ENCODE data around the gene KCNG2.
"Not testable (repeated sequence)": the region's sequence is repeated elsewhere in the genome, so short reads cannot be mapped to it uniquely, and the experiment has no call there.

Gene KCNG2

DNA sequence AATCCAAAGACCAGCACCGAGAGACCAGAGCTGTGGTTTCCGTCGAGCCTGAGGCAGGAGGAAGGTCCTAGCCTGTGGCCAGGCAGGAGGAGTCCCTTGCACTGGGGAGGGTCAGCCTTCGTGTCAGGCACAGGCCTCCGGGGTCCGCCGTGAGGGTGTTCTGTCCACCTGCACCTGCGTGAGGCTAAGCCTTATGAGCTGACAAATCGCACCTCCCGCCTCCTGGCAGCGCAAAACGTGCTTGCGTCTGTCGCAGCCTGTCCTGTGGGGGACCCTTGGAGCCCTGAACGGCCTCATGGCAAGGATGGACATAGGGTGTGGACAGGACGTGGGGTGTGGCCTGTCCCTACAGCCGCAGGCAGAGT lies 73.3 kb downstream of the KCNG2 start:
- DNase-seq (ENCODE audit: low read depth) = no peak

DNA sequence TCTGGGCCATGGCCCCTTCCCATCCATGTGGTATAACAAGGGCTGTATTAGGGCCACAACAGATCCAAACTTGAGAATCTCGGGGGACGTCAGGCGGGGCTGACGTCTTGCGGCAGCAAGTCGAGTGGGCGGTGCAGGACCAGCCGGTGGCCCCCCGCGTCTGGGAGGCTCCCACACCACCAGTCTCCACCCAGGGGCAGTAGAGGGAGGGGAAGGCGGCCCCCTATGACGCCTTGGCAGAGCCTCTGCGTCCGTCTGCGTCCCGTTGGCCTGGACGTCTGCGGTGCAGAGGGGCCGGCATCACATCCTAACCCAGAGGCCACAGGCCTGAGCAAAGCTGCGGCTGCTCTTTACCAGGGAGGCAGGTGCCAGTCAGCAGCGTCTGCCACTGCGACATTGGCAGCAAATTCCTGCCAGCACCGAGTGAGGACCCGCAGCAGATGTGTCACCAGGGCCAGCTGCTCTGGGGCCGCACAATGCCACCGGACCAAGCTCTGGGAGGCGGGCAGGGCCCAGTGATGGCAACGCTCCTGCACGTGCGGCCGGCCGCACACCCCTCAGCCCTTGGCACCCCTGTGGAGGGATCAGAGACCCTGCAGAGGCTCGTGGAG lies 73.8 kb downstream of the KCNG2 start:
- no peak for DNase-seq (ENCODE audit: low read depth)

DNA sequence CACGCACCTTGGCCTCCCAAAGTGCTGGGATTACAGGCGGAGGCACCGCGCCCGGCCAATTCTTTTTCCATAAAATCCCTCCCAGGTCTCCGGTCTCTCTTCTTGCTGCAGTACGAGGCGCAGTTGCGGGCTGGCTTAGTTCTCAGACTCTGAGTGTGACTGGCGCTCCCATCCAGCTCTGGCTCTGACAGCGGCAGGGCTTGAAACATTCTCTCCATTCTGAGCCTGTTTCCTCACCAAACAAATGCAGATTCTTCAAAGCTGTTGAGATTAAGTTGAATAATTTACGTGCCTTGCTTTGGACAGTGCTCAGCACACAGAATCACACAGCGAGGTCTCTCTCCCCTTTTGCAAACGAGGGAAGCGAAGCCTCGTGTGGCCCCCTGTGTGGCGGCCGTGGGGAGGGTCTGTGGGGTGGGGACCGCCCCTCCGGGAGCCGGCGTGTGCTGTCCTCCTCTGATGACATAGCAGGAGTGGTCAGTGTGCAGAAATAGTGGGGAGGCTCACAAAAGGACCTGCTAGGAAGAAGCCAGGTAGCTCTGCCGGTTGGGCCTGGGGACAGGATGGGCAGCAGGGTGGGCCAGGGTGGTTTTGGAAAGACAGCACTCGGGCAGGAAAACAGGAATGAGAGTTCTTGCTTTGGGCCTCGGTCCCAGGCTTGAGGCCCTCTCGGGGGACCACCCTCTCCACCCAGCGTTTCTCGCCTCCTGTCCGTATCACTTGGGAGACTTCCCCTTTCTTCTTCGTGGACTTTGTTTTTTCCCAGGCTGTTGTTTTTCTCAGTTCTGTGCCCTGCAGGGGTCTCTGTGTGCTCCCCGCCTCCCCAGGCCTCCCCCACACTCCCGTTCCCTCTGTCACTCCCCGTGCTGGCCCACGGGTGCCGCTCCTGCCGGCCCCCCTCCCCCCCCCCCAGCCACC lies 75.0 kb downstream of the KCNG2 start:
- DNase-seq (ENCODE audit: low read depth) = no peak

DNA sequence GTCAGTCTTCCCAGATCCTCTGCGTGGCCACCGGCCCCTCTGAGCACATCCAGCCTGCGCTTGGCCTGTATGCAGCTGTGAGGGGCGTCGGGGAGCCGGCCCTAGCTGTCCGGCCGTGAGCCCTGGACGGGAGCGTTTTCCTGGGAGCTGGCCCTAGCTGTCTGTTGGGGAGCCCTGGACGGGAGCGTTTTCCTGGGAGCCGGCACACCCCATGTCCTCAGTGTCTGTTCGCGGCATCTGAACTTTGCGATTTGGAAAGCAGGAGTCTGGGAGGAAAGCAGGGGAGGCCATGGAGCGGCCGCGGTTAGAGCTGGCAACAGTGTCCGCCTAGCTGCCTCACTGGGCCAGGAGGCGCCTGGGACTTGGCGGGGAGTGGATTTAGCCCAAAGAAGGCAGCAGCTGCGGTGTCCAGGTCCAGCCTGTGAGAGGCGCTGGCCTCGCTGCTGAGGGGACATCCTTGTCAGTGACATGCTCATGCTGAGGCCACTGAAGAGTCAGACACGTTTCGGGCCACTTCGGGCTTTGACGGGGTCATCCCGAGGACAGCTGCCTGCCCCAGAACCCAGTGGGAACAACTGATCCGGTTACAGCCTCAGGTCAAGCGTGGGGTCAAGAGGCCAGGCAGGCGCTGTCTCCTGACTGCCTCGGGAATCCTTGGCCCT lies 75.8 kb downstream of the KCNG2 start:
- DNase-seq (ENCODE audit: low read depth) = no peak

DNA sequence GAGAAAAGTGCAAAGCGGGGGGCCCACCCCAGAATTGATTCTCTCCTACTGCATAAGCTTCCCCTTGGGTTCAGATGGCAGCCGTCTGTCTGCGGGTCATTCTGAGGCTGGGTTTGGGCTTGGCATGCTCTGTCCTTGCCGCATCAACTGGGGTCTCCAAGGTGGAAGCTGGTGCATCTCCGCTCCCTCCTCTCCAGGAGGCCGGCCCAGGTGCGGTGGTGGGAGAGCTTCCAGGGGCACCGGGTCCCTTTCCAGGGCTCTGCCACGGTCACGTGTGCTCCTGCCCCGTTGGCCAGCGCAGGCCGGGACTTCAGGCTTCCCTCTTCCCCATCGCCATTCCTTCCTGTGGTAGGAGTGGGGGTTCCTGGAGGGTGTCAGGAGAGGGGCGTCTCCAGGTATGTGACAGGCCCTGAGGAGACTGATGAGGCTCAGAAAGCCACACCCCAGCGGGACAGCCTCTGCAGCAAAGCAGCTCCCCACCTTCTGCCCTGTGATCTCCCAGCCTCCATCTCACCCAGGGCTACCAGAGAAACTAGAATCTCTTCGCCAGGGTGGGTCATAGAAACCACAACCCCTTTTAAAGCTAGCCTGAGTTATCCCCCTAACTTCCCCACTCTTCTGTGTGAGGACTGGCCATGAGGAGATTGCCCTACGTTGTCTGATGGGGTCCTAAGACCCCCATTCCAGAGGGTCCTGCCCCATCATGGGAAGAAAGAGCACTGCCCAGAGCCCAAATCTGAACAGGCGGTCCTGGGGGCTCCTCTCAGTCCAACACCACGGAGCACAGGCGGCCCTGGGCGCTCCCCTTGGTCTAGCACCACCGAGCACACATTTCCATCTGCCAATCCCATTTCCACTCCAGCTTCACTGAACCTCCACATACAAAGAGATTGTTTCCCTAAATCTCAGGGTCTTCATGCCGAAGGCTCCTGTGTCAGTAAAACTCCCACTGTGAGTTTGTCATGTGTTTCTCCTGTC lies 77.1 kb downstream of the KCNG2 start:
- no peak for DNase-seq (ENCODE audit: low read depth)

DNA sequence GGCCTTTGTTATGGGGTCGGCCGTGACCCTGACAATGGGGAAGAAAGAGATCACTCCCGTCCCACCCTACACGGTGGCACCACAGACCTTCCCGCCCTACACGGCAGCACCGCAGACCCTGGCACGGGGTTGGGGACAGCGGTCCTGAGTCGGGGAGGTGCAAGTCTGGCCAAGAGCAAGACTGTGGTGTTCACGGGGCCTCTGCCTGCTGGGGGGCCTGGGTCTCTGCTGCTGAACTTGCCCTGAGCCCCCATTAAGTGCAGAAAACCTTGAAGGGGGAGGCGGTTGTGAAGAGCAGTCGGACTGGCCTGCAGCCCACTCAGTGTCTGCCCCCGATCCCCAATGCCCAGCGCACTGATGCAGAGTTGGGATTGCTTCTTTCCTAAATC lies 77.8 kb downstream of the KCNG2 start:
- DNase-seq (ENCODE audit: low read depth) = no peak

DNA sequence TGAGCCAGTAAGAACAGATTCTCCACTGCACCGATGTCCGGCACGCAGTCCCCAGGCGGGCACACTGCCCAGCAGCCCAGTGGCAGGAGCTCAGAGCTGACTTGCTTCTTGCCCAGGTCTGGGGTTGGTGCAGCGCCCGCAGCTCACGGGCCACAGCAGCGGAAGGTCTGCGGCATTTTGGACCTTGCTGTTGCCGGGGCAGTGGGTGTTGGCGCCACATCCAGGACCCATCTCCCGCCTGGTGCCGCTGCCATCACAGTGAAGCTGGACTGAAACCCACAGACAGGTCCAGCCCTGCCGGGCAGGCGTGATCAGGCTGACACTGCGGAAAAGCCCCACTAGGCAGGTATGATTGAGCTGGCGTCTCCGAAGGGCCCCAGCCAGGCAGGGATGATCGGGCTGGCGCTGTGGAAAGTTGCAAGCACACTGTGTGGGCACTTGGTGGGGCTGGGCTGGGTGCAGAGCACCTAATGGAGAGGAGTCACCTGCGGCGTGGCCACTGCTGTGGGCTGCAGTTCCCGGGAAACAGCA lies 78.3 kb downstream of the KCNG2 start:
- no peak for DNase-seq (ENCODE audit: low read depth)

DNA sequence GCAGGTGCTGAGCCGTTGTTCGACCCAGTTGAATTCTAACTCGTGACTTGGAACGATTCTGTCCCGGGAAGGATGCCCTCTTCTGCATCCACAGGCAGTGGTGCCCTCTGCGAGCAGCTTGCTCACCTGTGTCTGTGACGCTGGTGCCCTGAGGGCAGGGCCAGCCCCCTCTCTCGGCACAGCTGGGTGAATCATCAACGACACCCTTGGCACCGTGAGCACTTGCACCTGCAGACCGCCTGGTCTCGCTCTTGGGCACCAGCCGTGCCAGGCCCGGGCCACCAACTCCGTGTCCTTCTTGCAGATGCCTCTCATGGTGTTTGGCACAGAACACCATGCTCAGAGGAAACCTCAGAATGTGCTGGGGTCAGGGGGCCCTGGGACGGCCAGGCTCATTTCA lies 78.8 kb downstream of the KCNG2 start:
- no peak for DNase-seq (ENCODE audit: low read depth)

DNA sequence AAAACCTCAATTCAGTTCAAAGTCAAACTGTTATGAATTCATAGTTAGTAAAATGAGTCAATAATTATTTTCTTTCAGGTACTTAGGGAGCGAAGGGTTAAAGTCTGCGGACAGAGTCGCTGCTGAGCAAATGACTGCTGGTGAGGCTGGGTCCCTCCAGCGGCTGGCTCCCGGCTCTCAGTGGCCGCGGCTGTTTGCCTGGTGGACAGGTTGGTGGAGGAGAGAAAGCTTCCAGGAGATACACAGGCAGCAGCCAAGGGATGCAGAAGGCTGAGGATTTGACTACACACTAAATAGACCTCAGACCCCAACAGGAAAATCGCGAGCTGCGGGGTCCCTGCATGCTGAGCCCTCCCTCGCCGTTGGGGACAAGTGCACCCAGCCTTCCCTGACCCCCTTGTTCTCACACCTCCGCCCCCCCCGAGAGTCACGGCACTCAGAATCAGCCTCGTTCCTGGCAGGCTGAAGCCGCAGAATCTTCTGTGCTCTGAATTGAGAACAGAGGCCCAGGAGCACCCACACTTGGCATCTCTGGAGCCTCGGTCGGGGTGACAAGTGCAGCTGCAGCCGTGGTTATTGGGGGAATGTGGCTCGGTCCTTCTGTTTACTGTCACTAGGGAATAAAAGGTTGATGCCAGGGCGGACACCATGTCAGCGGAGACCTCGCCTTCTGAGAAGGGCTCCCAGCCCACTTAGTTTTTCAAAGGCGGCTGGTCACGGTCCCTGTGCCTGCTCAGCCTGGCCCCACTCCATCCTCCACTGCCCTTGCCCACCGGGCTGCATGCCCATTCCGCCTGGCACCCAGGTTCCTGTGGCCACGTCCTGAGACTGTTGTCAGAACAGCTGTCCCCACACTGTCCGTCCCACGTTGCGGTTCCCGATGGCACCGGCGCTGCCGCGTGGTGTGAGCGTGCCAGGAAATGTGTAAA lies 79.7 kb downstream of the KCNG2 start:
- DNase-seq (ENCODE audit: low read depth) = no peak

DNA sequence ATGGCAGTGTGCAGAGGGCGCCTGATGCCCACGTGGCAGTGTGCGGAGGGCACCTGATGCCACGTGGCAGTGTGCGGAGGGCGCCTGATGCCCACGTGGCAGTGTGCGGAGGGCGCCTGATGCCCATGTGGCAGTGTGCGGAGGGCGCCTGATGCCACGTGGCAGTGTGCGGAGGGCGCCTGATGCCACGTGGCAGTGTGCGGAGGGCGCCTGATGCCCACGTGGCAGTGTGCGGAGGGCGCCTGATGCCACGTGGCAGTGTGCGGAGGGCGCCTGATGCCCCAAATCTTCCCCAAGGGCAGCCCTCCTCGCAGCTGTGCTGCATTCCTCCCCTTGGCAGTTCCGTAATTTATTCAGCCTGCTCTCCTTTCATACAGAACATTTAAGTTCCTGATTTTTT lies 80.5 kb downstream of the KCNG2 start:
- not testable (repeated sequence) for DNase-seq (ENCODE audit: low read depth)

DNA sequence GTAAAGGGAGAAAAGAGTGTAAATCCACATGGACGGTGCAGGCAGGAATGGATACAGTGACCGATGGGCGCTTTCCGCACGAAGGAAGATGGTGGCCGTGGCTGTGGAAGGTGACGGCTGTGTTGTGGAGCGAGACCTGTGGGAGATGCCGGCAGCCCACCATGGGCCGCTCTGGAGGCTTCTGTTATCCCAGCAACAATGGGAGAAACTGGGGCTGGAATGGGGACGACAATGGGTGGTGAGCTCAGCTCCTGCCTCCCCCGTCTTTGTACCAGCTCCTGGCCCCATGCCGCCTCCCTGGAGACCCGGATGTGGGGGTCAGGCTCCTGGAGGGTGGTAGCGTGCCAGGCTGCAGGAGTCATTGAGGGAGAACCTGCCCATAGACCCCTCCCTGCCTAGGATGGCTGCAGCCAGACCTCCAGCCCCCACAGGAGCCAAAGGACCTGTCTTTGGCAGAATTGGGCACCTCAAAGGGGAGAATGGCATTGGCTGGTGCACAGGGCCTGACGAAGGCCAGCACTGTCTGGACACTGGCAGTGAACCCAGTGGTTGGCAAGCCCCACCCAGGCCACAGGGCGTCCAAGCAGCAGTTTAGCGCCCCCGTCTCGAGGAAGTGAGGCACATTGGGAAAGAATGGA lies 81.1 kb downstream of the KCNG2 start:
- DNase-seq (ENCODE audit: low read depth) = no peak

DNA sequence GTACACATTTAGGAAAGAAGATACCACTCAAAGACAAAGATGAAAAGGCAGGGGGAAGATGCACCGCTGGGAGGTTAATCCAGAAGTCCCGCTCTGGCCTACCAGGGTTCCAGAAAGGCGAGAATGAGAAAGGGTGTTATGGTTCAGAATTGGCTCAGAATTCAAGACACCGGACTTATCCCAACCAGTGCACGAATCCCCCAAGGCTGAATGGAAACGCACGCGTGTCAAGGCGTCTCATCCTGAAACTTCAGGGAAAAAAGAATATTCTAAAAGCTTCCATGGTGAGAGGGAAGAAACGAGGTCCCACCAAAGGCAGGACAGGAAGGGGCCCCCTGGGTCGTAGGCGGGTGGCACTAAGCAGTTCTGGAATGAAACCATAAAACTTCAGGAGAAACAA lies 81.8 kb downstream of the KCNG2 start:
- no peak for DNase-seq (ENCODE audit: low read depth)

DNA sequence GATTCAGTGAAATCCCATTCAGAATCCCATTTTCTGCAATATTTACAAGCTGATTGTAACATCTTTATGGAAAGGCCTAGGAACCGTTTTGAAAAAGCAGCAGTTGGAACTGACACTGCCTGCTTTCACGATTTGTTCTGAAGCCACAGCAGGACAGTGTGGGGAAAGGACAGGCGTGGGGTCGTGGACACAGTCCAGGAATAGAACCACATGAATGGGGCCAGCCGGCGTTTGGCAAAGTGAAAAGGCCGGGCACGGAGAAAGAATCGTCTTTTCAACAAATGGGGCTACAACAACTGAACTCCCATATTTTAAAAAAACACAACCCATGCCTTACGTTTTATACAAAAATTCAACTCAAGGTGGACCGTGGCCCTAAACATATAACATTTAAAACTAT lies 84.0 kb downstream of the KCNG2 start:
- DNase-seq (ENCODE audit: low read depth) = no peak

DNA sequence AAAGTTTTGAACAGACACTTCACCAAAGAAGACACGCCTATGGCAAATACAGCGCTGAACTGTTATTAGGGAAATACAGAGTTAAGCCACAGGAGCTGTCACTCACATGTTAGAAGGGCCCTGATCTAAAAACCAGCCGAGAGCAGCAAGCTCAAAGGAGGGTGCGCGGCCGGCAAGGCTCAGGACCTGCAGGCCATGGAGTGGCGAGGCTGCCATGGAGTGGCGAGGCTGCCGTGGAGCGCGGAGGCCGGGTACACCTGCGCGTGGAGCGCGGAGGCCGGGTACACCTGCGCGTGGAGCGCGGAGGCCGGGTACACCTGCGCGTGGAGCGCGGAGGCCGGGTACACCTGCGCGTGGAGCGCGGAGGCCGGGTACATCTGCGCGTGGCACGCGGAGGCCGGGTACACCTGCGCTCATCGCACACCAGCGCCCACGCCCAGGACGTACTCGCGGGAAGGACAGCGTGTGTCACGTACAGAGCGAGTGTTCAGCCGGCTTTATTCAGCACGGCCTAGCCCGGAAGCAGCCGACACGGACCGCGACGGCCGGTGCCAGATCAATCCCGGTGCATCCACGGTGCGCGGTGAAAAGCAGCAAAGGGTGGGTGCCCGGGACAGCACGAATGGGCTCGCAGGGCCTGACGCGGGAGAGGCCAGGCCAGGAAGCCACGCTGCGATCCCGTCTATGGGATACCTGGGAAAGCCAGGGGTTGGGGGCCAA lies 84.9 kb downstream of the KCNG2 start:
- no peak for DNase-seq (ENCODE audit: low read depth)

DNA sequence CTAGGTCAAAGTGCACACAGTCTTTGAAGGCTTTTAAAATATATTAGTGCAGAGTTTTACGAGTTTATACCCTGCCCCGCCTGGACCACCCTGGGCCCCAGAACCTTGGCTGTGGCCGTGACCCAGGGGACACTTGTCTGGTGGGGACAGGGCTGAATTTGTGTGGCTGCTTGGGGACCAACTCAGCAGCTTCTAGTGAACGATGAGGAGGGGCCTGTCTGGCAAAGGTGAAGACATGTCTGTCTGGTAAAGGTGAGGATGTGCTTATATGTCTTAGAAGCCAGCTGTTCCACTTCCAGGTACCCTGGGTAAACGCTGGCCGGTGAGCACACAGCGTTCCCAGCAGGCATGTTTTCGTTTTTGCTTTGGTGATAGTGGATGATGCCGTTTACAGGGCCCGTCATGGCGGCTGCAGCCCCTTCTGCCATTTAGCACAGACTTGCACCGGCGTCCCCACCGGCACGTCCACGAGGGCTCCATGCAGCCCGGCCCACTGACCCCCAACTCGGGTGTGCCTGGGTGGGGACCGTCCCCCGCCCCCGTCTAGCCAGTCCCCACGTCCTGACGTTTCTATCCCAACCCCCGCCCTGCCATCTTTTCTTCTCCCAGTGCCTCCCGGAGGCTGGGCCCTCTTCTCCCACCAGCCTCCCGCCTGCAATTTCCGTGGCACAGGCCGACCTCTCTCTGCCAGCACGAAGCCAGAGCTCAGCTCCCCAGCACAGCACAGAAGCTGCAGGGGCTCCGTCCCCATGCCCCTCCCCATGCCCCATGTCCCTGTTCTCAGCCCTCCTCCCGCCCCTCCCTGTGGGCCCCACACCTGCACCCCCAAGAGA lies 85.9 kb downstream of the KCNG2 start:
- no peak for DNase-seq (ENCODE audit: low read depth)

DNA sequence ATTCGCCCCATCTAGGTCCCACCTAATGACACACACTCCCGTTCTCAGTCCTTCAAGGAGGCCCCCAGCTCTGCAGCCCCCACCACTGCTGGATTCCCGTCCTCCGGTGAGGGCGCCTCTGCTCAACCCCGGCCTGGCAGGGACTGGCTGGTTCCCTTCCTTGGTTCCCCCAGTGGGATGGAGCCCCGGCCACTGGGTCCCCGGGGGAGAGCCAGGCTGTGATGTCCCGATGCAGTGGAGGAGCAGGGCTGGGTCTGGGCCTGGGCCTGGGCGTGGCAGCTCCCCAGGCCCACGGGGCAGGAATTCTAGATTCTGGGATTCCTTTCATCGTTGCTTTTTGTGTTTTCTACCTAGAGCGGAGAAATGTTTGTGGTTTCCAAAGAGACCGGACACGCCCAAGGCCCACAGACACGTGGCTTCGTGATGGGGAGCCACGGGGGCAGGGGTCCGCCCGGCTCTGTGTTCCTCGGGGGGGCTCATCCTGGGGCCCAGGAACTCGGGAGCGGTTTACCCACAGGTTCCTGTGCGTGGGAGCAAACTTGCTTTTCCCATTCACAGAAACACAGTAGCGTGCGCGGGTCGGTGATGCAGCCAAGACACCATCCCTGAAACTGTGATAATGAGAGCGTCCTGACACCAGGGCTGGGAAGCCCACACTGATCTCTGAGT lies 86.7 kb downstream of the KCNG2 start:
- no peak for DNase-seq (ENCODE audit: low read depth)

DNA sequence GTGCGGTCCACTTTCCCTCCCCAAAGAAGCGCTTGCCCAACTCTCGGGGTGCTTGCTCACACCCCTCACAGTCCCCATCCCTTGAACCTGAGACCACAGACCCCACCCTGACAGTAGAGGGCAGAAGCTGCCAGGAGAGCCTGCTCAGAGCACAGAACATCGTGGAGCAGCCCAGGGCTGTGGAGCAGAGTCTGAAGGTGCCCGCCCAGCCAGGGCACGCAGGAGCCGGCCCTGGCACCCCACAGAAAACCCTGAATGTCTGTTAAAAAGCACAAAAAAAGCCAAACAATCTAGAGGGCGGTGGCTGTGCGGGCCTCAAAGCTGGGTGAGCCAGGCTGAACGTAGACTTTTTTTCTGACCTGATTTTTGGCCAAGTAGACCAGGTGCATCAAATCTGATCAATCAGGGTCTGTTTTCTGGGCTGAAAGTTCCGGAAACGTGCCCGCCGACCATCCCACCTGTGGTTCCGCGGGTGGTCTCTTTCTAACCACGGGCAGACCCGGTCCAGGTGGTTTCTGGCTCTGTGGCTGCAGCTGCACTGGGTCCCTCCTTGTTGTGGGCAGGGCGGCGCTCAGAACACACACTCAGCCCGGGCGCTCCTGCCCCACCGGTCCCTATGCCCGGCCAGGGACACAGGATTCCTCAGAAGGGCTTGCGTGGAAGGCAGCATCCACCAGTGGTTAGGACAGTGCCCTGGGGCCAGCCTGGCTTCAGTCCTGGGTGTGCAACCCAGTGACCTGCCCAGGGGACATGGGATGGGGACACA lies 87.4 kb downstream of the KCNG2 start:
- DNase-seq (ENCODE audit: low read depth) = no peak

All from GM04503 (cell line).